GM15510 (cell line): ENCODE results near the gene TCHP.

ENCODE experiments used
- POLR2A ChIP-seq: IDR thresholded peaks from 3 replicates; pipeline ENCODE4 v1.6.1; 2011; ENCODE audit warnings: borderline replicate concordance; ENCODE audit not compliant: insufficient read length; ENCODE audit errors: extremely low read depth

The TCHP gene

DNA sequence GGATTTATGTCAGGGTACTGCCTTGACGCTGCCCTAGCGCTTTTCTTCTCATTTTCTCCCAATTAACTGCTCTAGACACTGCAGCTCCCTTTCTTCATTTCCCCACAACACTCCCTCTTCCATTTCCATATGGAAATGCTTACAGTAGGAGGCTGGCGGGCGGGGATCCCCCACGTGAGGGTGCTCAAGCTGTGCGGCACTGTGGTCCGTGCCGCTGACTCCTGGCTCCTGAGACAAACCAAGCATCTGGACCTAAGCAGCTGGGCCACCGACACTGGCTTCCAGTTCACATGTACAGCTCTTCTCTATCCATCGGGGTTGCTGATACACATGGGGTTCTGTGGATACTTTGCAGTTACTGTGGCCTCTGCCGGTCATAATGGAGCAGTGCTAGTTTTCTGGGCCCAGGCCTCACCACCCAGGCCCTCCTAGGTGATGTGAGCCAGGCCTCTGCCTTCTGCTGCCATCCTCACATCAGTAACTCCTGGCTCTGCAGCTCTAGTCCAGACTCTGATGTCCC is 20.2 kb downstream of the TCHP start:
- TF ChIP-seq POLR2A = no peak

DNA sequence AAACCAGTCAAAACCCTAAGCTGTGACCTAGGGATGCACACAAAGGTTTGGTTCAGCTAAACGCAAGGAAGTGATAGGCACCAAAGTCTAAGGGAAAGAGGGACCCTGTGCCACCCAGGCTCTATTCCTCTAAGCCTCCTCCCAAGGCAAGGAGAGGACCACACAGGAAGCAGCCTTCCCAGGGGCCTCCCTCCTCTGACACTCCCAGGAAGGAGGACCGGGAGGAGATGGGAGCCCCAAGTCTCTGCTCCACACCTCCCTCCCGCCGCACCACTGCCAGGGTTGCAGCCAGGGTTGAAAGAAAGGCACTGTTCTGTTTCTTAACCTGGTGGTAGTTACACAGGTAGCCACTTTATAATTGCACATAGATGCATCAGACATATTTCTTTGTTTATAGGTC is 21.9 kb downstream of the TCHP start:
- no peak for TF ChIP-seq POLR2A

DNA sequence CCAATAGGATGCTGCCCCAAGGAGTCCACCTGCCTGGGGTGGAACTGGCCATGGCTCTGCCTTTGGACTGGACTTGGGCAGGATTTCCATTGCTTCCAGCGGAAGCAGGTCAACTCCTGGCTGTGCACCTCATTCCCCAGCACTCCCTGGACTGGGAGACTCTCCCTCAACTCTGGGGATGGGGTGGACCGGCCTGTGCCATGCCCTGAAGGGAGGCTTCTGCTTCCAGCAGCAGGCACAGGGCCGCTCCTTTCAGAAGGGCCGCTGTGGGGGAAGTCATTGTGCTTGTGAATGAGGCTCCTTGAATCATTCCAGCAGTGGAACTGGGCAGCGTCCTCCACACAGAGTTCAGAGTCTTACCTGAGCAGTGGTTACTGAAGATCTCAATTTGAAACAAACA is 23.0 kb downstream of the TCHP start:
- no peak for TF ChIP-seq POLR2A

DNA sequence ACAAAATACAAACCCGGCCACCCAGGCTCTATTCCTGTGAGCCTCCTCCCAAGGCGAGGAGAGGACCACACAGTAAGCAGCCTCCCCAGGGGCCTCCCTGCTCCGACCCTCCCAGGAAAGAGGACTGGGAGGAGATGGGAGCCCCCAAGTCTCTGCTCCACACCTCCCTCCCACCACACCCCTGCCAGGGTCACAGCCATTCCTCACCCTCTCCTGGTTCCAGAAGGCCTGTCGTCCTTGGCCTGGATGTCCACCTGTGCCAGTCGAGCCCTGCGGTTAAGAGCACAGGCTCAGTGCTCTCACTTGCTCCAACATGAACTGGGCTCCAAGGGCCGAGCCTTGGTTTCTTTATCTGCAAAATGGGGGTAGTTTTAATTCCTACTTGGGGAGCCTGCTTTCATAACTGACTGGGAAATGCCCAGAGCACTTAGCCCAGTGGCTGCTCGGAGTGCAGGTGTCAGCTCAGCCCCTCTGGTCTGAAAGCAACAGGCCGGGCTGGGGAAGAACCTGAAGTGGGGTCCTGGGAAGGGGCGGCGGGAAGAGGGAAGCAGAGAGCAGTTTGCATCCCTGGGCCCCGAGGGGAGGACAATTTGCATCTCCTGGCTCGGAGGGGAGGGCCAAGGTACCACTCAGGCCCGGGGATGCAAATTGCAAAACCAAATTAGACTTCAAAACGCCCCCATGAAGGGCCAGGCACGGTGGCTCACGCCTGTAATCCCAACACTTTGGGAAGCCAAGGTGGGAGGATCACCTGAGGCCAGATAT is 23.6 kb downstream of the TCHP start:
- TF ChIP-seq POLR2A = no peak

DNA sequence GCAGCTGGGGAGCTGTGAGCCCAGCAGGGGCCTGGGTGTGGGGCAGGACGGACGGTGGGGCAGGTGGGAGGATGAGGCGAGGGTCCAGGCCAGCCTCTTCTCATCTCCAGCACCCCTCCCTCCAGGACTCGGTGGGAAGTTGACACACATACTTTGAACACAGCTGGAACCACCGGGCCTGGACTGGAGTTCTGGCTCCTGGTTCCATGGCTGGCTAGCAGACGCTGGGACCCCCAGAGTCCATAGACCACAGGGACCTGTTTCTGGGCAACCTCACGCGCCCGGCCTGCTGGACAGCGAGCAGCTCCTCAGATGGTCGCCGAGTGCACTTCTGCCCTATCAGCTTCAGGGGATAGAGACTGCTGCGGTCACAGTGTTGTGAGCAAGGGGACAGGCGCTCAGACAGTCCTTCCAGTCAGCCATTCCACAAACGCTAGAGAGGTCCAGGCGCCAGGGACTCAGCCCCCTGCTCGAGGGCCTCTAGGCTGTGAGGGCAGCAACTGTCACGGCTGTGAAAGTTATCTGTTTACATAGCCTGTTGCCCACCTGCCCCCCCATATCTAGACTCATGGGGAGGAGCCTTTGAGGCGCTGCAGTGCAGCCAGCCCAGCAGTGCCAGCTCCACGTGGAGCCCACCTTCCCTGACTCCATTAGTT is 25.2 kb downstream of the TCHP start:
- TF ChIP-seq POLR2A = no peak

DNA sequence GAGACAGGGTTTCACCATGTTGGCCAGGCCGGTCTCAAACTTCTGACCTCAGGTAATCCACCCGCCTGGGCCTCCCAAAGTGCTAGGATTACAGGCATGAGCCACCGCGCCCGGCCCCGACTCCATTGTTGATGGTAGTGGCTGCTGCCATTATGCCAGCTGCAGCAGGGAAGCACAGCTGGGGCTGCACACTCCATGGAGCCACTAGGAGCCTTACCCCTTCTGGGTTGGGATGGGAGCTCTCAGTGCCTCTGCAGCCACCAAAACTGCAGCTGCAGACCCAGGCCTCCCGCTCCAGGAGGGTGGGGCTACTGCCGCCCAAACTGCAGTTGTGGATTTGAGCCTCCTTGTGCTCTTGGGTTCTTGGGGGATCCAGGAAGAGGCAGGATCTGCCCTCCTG is 25.9 kb downstream of the TCHP start:
- TF ChIP-seq POLR2A = no peak

DNA sequence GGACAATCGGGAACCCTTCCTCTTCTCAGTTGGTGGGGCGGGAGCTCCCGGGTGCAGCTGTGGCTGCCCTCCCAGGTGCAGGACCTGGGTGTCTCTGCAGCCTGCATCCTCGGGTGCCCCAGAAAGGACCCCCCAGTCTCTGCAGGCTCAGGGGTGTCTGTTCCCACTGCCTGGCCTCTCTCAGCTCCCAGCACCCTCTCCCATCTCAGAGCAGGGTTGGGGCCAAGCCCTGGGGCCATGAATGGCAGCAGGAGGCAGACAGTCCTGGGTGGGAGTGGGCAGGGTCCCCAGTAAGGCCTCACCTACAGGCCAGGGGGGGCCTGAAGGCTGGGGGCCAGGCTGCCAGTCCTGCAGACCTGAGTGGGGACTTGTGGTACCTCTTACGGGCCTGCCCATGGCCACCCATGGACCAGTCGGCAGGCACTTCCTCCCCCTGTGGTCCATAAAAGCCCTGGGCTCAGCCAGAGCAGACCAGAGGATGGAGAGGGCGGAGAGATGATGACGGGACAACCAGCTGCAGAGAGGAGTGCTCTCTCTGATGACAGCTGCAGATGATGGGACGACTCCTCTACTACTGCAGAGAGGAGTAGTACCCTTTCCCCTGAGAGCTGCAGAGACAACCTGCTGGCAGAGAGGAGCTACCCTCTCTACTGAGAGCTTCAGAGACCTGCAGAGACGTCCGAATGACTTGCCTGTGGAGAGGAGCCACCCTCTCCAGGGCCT is 26.6 kb downstream of the TCHP start:
- TF ChIP-seq POLR2A = no peak

DNA sequence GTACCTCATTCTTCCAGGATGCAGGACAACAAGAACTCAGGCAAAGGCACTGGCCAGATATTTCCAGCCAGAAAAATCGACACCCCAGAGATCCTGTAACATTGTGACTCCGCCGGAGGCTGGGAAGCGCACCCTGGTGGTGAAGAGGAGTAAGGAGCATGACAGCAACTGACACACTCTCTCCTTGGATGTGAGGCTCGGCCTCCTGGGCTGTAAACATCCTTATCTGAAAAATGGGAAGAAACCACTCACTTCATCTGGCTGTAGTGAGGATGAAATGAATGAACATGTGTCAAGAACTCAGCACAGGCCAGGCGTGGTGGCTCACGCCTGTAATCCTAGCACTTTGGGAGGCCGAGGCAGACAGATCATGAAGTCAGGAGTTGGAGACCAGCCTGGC is 27.5 kb downstream of the TCHP start:
- TF ChIP-seq POLR2A = no peak

DNA sequence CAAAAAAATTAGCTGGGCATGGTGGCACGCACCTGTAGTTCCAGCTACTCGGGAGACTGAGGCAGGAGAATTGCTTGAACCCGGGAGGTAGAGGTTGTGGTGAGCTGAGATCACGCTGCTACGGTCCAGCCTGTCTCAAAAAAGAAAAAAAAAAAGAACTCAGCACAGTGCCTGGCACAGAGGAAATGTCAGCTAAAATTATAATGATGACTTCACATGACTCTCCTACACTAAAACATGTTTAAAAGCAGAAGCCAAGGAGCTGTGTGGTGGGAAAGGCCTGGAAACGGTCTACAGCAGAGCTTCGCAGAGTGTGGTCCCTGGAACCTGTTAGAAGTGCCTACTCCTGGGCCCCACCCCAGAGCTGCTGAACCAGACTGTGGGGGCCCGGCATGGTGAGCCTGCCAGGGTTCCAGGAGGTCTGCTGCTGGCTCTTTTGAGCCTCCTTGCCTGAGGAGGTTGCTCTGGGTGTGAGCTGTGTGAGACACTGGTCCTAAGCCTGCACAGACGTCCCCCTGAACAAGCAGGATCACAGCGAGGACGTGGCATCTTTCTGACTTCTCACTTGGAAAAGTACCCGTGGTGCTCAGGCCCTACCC is 28.1 kb downstream of the TCHP start:
- TF ChIP-seq POLR2A = no peak

DNA sequence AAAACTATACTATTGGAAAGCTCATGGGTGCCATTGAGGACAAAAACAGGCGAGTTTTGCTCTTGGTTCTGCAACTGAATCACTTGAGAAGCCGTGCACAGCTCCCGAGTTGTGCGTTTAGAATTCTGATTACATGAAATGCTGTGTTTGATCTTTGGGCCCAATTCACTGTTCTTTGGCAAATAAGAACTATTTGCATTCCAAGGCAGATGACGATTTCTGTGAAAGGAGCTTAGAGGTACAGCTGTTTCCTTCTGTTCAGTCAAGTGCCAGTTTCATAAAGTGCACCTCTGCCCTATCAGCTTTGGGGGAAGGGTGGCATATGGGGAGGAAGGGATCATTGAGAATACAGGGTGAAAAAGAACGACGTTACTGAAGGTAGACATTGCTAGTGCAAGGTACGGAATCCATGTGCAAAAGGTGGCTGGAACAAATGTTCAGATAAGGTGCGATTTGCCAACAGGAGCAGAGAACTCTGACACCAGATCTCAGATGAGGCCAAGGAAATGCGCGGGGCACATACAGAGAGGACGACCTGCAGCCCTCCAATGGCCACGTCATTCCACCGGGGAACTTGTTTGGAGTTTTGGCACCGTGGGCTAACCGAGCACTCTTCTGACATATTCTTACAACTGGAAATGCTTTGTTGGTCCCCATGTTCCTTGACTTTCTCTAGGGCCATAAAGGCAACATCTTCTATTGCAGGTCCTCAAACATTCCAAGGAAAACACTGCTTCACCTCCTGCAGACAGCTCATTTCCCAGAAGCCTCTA is 30.1 kb downstream of the TCHP start:
- TF ChIP-seq POLR2A = no peak

DNA sequence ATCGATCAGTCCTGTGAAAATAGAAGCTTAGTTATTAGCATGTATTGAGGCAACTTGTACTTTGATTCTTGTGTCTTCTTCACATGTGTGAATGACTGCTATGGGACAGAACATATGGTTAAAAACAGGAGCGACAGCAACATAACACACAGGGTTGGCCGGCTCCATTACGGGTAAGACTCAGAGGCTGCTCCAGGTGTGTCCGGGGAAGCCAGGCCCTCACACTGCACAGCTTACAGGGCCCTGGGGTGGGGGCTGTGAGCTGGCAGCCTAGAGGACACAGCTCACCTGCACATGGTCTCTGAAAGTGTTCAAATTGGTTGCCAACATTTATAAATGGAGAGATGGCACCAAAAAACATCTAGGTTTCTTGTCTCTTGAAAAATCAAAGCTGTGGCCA is 31.1 kb downstream of the TCHP start:
- TF ChIP-seq POLR2A = no peak

DNA sequence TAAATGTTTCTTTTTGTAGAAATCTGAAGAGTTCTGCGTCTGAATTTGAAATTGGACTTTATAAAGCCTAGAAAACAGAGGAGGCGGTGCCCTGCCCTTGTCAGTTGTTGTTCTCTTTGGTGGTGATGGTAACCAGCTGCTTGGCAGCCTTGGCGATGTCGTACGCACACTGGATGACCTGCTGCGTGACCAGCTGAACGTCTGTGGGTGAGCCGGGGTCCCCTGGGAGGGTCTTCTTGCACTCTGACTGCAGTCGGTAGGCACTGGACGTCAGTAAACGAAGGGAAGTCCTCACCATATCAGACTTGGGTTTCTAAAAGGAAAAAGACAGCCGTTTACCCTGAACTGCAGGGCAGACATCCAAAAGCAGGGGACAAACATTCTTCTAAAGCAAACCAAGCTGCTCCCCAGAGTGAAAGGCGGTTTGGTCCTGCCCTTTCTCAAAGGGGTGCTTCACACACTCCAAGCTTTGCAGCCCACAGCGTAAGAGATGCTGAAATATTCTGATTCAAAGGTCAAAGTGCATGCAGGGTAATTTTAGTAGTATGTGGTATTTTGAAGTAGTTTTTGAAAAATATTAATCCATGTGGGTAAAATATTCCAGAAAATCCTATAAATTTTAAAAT is 32.9 kb downstream of the TCHP start:
- TF ChIP-seq POLR2A = no peak

DNA sequence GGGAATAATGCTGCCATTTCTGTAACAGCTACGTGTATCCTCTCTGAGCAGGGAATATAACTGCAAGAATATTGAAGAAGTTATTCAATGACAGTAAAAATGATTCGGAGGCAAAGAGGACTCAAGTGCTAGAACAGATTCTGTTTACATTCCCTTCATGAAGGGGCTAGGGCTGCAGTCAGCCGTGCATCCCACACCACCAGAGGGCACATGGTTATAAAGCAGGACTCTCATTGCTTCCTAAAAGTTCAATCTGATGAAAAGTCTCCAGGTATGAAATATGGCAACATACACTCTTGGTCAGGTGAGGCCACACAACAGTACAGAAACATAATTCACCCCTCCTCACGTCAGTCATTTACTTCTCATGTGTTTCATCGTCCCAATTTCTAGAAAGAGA is 34.0 kb downstream of the TCHP start:
- no peak for TF ChIP-seq POLR2A

DNA sequence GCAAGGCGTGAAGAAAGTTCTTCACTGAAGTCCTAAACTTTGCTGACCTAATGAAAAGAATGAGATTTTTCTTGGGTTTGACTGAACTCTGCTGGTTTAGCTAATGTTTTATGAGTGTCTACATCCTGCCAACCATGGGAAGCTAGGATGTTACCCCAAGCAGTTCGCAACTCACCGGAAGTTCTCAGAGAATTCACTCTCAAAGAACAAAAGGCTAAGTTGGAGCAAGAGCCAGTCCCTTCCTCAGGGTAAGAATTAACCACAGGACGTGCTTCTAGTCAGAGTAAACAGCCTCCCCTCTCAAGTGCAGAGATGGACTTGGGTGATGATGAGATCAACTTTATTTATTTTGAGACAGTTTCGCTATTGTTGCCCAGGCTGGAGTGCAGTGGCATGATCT is 37.3 kb downstream of the TCHP start:
- TF ChIP-seq POLR2A = no peak
